NCI-H2081 treated with DMSO at 0.1 percent for 48 hours (cell line): Measurements from ENCODE around the gene PYCARD.
"Not testable (repeated sequence)": the region's sequence is repeated elsewhere in the genome, so short reads cannot be mapped to it uniquely, and the experiment has no call there.

Experiments used
- DNase-seq: peaks from one replicate; lab custom pipeline; 2025; lab: John Stamatoyannopoulos, UW

Gene PYCARD

GRCh38 chr16:31215287-31216162 lies 13.0 kb upstream of the PYCARD start:
- no peak for DNase-seq

- DNase-seq, result no peak
These were observed 12.2 kb upstream of the PYCARD start for GRCh38 chr16:31214708-31215286.

DNA sequence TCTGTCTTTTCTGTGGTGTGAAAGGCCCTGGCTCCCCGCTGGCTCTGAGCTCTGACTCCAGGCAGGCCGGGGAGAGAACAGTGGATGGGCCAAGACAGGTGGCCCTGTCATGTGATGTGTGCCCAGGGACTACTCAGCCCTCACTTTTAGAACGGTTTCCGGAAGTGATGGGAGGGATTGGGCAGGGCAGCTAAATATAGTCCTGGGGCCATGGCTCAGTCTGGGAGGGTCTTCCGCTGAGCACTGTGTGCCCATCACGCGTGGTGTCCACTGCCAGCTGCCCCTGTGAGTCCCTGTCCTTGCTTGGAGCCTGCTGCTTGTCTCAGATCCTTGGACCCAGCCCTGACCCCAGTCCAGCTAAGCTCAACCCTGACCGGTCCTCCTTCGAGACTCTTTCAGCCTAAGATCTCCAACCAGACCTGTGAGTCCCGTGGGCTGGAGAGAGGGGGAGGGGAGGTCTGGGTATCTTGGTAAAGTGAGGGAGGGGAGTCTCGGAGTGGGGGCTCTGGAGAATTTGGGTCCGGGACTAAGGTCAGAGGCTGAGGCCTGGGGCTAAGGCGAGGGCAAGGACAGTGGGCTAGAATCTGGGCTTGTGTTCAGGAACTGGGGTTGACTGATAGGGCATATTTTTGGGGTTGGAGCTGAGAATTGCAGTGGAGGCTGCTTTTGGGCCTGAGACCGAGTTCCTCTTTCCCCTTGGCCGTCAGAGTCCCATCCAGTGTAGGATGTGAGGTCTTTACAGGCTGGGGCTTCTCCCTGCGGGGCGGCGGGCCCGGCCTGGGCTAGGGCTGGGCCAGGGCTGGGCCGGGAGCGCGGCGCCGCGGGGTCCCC lies 11.5 kb upstream of the PYCARD start, which contains the start of gene TRIM72:
Gene TRIM72, plus strand, starts transcription at position 243 of the 831 bp plus-strand sequence. CDS start 620 bp downstream, outside the sequence.
- DNase-seq, result no peak

DNA sequence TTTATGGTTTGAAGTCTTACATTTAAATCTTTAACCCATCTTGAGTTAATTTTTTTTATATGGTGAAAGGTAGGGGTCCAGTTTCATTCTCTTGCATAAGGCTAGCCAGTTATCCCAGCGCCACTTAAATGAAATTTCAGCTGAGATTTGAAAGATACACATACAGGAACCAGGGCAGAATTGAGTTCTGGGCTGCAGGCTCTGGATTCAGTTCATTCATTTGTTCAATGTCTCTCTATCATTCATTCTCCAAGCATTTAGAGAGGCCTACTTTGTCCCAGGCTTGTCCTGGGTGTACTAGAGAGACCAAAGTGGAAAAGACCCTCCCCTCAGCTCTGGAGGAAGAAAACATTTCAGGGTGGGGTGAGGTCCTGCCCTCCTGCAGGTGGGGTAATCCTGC lies 10.8 kb upstream of the PYCARD start:
- no peak for DNase-seq

DNA sequence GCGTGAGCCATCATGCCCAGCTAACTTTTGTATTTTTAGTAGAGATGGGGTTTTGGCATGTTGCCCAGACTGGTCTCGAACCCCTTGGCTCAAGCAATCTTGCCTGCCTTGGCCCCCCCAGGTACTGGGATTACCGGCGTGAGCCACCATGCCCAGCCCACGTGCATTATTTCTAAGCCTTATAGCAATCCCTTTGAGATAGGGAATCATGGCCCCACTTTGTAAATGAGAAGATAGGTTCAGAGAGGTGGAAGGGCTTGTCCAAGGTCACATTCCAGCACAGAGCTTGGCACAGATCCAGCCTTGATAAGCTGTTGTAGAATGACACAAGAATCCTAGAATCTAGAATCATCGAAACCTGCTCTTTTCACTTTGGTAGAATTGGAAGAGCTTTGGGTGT lies 4.2 kb upstream of the PYCARD start:
- DNase-seq, result no peak

- DNase-seq, result no peak
These were observed 2.5 kb upstream of the PYCARD start for GRCh38 chr16:31204871-31205666.

DNA sequence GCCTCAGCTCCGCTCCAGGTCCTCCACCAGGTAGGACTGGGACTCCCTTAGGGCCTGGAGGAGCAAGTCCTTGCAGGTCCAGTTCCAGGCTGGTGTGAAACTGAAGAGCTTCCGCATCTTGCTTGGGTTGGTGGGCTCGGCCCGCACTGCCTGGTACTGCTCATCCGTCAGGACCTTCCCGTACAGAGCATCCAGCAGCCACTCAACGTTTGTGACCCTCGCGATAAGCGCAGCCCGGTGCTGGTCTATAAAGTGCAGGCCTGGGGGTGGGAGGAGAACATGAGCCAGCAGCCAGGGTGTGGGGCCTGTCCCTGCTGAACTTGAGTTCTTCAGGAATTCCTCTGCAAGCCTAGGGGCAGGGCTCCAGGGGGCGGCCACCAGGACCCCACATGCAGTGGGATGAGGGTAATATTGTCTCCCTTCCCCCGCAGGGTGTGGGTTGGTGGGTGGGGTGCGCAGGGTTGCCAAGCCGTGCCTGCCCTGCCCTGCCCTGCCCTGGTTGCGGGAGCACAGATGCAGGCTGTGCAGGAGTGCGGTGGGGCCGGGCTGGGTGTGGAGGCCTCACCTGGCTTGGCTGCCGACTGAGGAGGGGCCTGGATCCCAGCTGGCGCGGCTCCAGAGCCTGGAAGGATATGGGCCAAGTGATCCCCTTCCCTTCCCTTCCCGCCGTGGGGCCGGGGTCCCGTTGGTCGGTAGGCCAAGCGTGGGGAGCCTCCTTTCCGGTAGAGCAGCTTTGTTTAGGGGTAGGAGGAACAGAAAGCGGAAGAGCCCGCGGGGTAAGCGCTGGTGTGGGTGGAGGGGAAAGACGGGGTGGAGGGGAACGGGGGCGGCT lies 762 bp downstream of the PYCARD start:
- DNase-seq, result no peak

- DNase-seq, result no peak
These were observed 1.6 kb downstream of the PYCARD start for GRCh38 chr16:31200821-31201568.

DNA sequence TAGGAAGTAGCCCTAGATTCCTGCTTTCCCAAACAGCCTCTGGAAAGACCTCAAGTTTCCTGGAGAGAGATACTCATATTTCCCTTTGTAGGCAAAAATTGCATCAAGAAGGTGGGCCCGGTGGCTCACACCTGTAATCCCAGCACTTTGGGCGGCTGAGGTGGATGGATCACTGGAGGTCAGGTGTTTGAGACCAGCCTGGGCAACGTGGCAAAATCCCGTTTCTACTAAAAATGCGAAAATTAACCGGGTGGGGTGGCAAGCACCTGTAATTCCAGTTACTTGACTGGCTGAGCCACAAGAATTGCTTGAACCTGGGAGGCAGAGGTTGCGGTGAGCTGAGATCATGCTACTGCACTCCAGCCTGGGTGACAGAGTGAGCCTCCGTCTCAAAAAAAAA lies 2.4 kb downstream of the PYCARD start:
- DNase-seq, result not testable (repeated sequence)

GRCh38 chr16:31199430-31200041 lies 3.0 kb downstream of the PYCARD start:
- no peak for DNase-seq

DNA sequence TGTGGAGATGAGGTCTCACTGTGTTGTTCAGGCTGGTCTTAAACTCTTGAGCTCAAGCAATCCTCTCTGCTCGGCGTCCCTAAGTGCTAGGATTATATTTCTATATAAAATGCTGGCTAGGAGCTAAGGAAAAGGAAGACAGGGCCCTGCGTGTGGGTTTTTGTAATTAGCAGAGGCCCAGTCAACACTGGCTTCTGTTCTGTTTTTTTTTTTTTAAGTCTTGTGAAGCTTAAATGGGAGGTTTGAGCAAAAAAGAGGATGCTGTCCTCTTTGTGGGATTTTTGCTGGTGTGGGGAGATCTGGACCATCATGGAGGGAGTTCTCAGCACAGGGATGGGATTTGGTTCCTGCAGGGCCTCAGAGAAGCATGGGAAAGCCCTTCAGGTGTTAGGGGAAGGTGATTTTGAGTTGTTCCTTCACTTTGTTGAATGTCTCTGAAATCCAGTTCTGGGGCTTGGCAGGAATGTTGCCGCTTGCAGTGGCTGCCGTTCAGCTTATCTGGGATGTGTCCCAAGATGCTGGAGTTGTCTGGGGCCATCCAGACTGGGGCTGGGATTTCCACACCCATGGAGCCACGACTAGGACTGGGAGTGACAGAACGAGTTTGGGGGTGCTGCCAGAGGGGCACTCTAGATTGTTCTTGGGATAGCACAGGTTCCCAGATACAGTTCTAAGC lies 4.2 kb downstream of the PYCARD start:
- DNase-seq, result no peak

- no peak for DNase-seq
These were observed 6.1 kb downstream of the PYCARD start for GRCh38 chr16:31196324-31197088.

GRCh38 chr16:31195861-31196260 lies 6.7 kb downstream of the PYCARD start:
- DNase-seq, result not testable (repeated sequence)

DNA sequence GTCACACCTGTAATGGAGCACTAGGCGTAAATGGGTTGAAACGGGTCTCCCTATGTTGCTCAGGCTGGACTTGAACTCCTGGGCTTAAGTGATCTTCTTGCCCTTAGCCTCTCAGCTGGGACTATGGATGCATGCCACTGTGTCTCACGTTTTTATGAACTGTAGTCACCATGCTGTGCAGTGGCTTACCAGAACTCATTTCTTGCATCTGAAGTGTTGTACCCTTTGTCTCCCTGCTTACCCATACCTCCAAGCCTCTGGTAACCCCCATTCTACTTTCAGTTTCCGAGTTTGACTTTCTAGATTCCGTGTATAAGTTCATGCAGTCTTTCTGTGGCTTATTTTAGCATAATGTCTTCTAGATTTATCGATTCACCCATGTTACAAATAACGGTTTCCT lies 7.7 kb downstream of the PYCARD start:
- DNase-seq, result no peak

- no peak for DNase-seq
These were observed 8.7 kb downstream of the PYCARD start for GRCh38 chr16:31193874-31194273.

DNA sequence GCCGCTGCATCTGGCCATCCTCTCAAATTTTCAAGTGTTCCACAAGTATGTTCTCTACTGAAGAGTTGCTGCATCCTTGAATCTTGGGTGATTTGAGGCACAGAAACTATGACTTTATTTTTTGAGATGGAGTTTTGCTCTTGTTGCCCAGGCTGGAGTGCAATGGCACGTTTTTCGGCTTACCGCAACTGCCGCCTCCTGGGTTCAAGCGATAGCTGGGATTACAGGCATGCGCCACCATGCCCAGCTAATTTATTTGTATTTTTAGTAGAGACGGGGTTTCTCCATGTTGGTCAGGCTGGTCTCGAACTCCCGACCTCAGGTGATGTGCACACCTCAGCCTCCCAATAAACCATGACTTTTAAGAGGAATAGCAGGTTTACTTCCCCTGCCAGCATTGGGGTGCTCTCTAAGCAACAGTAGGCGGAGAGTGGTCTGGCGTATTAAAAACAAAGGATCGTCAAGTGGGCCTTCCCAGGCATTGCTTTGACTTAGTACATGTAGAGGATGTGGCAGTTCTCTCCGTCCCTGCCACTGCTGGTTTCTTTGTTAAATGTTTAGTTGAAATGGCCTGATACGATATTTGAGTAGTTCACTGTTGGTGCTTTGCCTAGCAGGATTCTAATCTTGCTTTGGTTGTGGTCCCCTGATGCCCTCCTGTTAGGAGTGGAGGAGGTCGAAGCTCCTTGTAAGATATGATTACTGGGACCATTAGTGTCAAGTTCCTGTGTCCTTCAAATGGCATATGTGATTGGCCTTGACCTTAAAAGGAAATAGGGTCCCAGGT lies 9.5 kb downstream of the PYCARD start:
- DNase-seq, result no peak

- DNase-seq, result no peak
These were observed 10.7 kb downstream of the PYCARD start for GRCh38 chr16:31191697-31192428.
